Gastrocnemius medialis (tissue), 4 donors: Measurements from ENCODE around the gene CBLN2.

Experiments used
- POLR2A ChIP-seq, 2 donors: fragments of 450-650 bp; IDR thresholded peaks; one replicate each; pipeline ENCODE4 v1.6.1; 2017; ENCODE audit warnings: antibody characterized with exemption in 2 of 2, mild to moderate bottlenecking in 2 of 2, moderate library complexity in 2 of 2
- TF ChIP-seq, protein P1 (sequence below), 5 experiments: fragments of 450-650 bp in 3 of 5; fragments of 200-600 bp in 2 of 5; sonication (generic) in 2 of 5; IDR thresholded peaks in 4 of 5; conservative IDR thresholded peaks in 1 of 5; 1 replicate in 4 of 5; 2 replicates in 1 of 5; pipeline ENCODE4 v1.5.1; 2016 to 2019; ENCODE audit warnings: antibody characterized with exemption in 5 of 5, mild to moderate bottlenecking in 3 of 5, moderate library complexity in 3 of 5

DNA sequence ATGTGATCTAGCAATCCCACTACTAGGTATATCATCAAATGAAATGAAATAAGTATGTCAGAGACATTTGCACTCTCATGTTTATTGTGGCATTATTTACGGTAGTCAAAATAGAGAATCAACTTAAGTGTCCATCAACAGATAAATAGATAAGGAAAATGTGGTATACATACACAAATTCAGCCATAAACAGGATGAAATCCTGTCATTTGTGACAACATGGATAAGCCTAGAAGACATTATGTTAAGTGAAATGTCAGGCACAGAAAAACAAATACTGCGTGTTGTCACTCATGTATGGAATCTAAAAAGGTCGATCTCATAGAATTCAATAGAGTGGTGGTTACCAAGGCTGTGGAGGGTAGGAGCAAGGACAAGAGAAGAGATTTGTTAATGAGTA, 22.1 kb upstream of the CBLN2 start:
- TF ChIP-seq, protein P1, sequence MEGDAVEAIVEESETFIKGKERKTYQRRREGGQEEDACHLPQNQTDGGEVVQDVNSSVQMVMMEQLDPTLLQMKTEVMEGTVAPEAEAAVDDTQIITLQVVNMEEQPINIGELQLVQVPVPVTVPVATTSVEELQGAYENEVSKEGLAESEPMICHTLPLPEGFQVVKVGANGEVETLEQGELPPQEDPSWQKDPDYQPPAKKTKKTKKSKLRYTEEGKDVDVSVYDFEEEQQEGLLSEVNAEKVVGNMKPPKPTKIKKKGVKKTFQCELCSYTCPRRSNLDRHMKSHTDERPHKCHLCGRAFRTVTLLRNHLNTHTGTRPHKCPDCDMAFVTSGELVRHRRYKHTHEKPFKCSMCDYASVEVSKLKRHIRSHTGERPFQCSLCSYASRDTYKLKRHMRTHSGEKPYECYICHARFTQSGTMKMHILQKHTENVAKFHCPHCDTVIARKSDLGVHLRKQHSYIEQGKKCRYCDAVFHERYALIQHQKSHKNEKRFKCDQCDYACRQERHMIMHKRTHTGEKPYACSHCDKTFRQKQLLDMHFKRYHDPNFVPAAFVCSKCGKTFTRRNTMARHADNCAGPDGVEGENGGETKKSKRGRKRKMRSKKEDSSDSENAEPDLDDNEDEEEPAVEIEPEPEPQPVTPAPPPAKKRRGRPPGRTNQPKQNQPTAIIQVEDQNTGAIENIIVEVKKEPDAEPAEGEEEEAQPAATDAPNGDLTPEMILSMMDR (IDR thresholded peaks at IDR 0.05 in 4 of 5, conservative IDR thresholded peaks at IDR 0.05 in 1 of 5): no peak
- TF ChIP-seq POLR2A (IDR thresholded peaks at IDR 0.05): no peak
